Neural cell (in vitro differentiated cells): ENCODE results near the gene PLD5. TPM values are rescaled to one million over a fixed set of nuclear protein-coding genes. Genes with fewer than 3 reads are reported as not detected.

ENCODE experiments used
- H2AFZ ChIP-seq: fragments of 200-600, 300-800 bp; sonication (generic), shearing (Covaris generic); 2 replicates; pipeline ENCODE4 v1.6.0; 2014; ENCODE audit warnings: low read depth, mild to moderate bottlenecking, antibody characterized with exemption, low read length, moderate library complexity
- H3F3A ChIP-seq: fragments of 200-600 bp; shearing (Covaris generic); 2 replicates; pipeline ENCODE4 v1.6.1; 2016; ENCODE audit warnings: mild to moderate bottlenecking, moderate library complexity, mixed read lengths, antibody characterized with exemption, low read length; ENCODE audit not compliant: insufficient read depth, poor library complexity, severe bottlenecking
- H3K27ac ChIP-seq: fragments of 200-600, 300-800 bp; sonication (generic), shearing (Covaris generic); 2 replicates; pipeline ENCODE4 v1.5.1; 2014; ENCODE audit warnings: mild to moderate bottlenecking, low read length, moderate library complexity
- H3K27me3 ChIP-seq: fragments of 300-800, 200-600 bp; sonication (generic), shearing (Covaris generic); 2 replicates; pipeline ENCODE4 v1.6.0; 2014; ENCODE audit warnings: mild to moderate bottlenecking, low read depth, low read length, moderate library complexity; ENCODE audit not compliant: insufficient read depth
- H3K36me3 ChIP-seq: fragments of 300-800, 200-600 bp; sonication (generic), shearing (Covaris generic); 2 replicates; pipeline ENCODE4 v1.5.1; 2014; ENCODE audit warnings: mild to moderate bottlenecking, antibody characterized with exemption, low read length, moderate library complexity; ENCODE audit not compliant: insufficient read depth
- H3K4me2 ChIP-seq: fragments of 300-800, 200-600 bp; sonication (generic), shearing (Covaris generic); 2 replicates; pipeline ENCODE4 v1.6.0; 2014; ENCODE audit warnings: mild to moderate bottlenecking, low read length
- H3K4me3 ChIP-seq: fragments of 300-800, 200-600 bp; sonication (generic), shearing (Covaris generic); 2 replicates; pipeline ENCODE4 v1.5.1; 2014; ENCODE audit warnings: mild to moderate bottlenecking, low read length, moderate library complexity
- H3K79me2 ChIP-seq: fragments of 200-600 bp; shearing (Covaris generic); replicated peaks from 2 replicates; pipeline ENCODE4 v1.6.0; 2014; ENCODE audit warnings: mild to moderate bottlenecking, low read length, moderate library complexity; ENCODE audit not compliant: insufficient read depth
- H3K9ac ChIP-seq: fragments of 300-800, 200-600 bp; sonication (generic), shearing (Covaris generic); 2 replicates; pipeline ENCODE4 v1.6.1; 2016; ENCODE audit warnings: mild to moderate bottlenecking, low read length, mixed read lengths
- H3K9me2 ChIP-seq: fragments of 200-600 bp; shearing (Covaris generic); 2 replicates; pipeline ENCODE4 v1.6.1; 2016; ENCODE audit warnings: mild to moderate bottlenecking, low read length, mixed read lengths; ENCODE audit not compliant: insufficient read depth
- H3K9me3 ChIP-seq: fragments of 200-600, 300-800 bp; sonication (generic), shearing (Covaris generic); 2 replicates; pipeline ENCODE4 v1.6.1; 2016; ENCODE audit warnings: mild to moderate bottlenecking, mixed run types, low read length, moderate library complexity, mixed read lengths
- H4K20me1 ChIP-seq: fragments of 200-600 bp; shearing (Covaris generic); 2 replicates; pipeline ENCODE4 v1.6.1; 2016; ENCODE audit warnings: mild to moderate bottlenecking, mixed run types; ENCODE audit not compliant: insufficient read depth
- CTCF ChIP-seq: fragments of 450-650 bp; IDR thresholded peaks from 2 replicates; pipeline ENCODE4 v1.5.1; 2014; ENCODE audit warnings: antibody characterized with exemption, mild to moderate bottlenecking, moderate library complexity; ENCODE audit not compliant: poor library complexity, severe bottlenecking
- EP300 ChIP-seq: fragments of 450-650 bp; conservative IDR thresholded peaks from 2 replicates; pipeline ENCODE4 v1.6.1; 2014; ENCODE audit warnings: antibody characterized with exemption, mild to moderate bottlenecking, moderate library complexity; ENCODE audit not compliant: poor library complexity, severe bottlenecking
- EZH2 ChIP-seq: fragments of 200-600, 300-800 bp; shearing (Covaris generic), sonication (generic); IDR thresholded peaks from 2 replicates; pipeline ENCODE4 v1.6.1; 2014; ENCODE audit warnings: antibody characterized with exemption, low read length, borderline replicate concordance, mild to moderate bottlenecking; ENCODE audit not compliant: insufficient read depth, poor library complexity, severe bottlenecking
- MXI1 ChIP-seq: fragments of 450-650 bp; conservative IDR thresholded peaks from 2 replicates; pipeline ENCODE4 v1.6.1; 2014; ENCODE audit warnings: antibody characterized with exemption, mild to moderate bottlenecking; ENCODE audit not compliant: poor library complexity, severe bottlenecking
- POLR2AphosphoS5 ChIP-seq: IDR thresholded peaks from 2 replicates; pipeline ENCODE4 v1.6.1; 2012
- RAD21 ChIP-seq: fragments of 450-650 bp; conservative IDR thresholded peaks from 2 replicates; pipeline ENCODE4 v1.6.1; 2014; ENCODE audit warnings: antibody characterized with exemption, mild to moderate bottlenecking, moderate library complexity
- SMC3 ChIP-seq: fragments of 450-650 bp; conservative IDR thresholded peaks from 2 replicates; pipeline ENCODE4 v1.6.1; 2014; ENCODE audit warnings: antibody characterized with exemption, mild to moderate bottlenecking, moderate library complexity; ENCODE audit not compliant: poor library complexity
- TAF1 ChIP-seq: IDR thresholded peaks from 2 replicates; pipeline ENCODE4 v1.6.1; 2012; ENCODE audit warnings: low read depth
- polyA plus RNA-seq: library from polyadenylated mRNA; depleted of rRNA; stranded (reverse); fragments of >200 nt; gene quantifications from 2 replicates; pipeline ENCODE4 v1.2.3, GENCODE V29; 2014
- TF ChIP-seq, protein P1 (sequence below): IDR thresholded peaks from 2 replicates; pipeline ENCODE4 v1.6.1; 2012; ENCODE audit warnings: borderline replicate concordance

The PLD5 gene
- polyA plus RNA-seq, 1 donor from 2014 or later, result 0.64 TPM

GRCh38 chr1:242055749-242056320, 468.7 kb downstream of the PLD5 start:
- no peaks in the 10 kb centered on the region for H3K36me3 ChIP-seq
- no peaks in the 10 kb centered on the region for H3K27me3 ChIP-seq
- no peak overlapping the region for H3K9ac ChIP-seq
- no peak overlapping the region for H3K4me2 ChIP-seq
- no peak overlapping the region for H3K27ac ChIP-seq
- H3F3A ChIP-seq, result no peaks in the 10 kb centered on the region
- no peak overlapping the region for H2AFZ ChIP-seq
- H3K4me3 ChIP-seq, result no peak overlapping the region
- TF ChIP-seq EZH2, result no peak
- no peak for TF ChIP-seq SMC3
- no peak for TF ChIP-seq POLR2AphosphoS5
- TF ChIP-seq RAD21, result no peak
- TF ChIP-seq, protein P1, sequence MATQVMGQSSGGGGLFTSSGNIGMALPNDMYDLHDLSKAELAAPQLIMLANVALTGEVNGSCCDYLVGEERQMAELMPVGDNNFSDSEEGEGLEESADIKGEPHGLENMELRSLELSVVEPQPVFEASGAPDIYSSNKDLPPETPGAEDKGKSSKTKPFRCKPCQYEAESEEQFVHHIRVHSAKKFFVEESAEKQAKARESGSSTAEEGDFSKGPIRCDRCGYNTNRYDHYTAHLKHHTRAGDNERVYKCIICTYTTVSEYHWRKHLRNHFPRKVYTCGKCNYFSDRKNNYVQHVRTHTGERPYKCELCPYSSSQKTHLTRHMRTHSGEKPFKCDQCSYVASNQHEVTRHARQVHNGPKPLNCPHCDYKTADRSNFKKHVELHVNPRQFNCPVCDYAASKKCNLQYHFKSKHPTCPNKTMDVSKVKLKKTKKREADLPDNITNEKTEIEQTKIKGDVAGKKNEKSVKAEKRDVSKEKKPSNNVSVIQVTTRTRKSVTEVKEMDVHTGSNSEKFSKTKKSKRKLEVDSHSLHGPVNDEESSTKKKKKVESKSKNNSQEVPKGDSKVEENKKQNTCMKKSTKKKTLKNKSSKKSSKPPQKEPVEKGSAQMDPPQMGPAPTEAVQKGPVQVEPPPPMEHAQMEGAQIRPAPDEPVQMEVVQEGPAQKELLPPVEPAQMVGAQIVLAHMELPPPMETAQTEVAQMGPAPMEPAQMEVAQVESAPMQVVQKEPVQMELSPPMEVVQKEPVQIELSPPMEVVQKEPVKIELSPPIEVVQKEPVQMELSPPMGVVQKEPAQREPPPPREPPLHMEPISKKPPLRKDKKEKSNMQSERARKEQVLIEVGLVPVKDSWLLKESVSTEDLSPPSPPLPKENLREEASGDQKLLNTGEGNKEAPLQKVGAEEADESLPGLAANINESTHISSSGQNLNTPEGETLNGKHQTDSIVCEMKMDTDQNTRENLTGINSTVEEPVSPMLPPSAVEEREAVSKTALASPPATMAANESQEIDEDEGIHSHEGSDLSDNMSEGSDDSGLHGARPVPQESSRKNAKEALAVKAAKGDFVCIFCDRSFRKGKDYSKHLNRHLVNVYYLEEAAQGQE, result no peak
- TF ChIP-seq CTCF, result no peak
- TF ChIP-seq TAF1, result no peak
- TF ChIP-seq EP300, result no peak
- TF ChIP-seq MXI1, result no peak
- no peaks in the 10 kb centered on the region for H3K9me2 ChIP-seq
- H3K79me2 ChIP-seq, result no peaks in the 10 kb centered on the region
- H4K20me1 ChIP-seq, result no peaks in the 10 kb centered on the region
- no peaks in the 10 kb centered on the region for H3K9me3 ChIP-seq

DNA sequence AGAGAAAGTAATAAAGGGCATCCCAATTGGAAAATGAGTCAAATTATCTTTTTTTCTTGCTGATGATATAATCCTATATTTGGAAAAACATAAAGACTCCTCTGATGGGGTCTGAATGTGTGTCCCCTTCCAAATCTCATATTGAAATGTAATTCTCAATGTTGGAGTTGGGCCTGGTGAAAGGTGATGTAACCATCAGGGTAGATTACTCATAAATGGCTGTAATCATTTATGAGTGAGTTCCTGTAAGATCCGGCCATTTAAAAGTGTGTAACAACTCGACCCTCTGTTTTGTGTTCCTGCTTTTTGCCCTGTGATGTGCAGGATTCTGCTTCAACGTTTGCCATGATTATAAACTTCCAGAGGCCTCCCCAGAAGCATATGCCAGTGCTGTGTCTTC, 481.3 kb downstream of the PLD5 start:
- Histone ChIP-seq H3K27me3 (no peaks in the 10 kb centered on the region), H3F3A (no peaks in the 10 kb centered on the region), H3K4me3 (no peak overlapping the region), H3K36me3 (no peaks in the 10 kb centered on the region), H3K79me2 (no peaks in the 10 kb centered on the region), H2AFZ (no peak overlapping the region), H3K9me2 (no peaks in the 10 kb centered on the region), H3K9me3 (no peaks in the 10 kb centered on the region), H3K9ac (no peak overlapping the region), H3K4me2 (no peak overlapping the region), H3K27ac (no peak overlapping the region), H4K20me1 (no peaks in the 10 kb centered on the region)
- TF ChIP-seq SMC3 (no peak), EZH2 (no peak), EP300 (no peak), MXI1 (no peak)
- TF ChIP-seq, protein P1, result no peak
